ENCODE results near the gene PIK3CG. TPM values are rescaled to one million over a fixed set of nuclear protein-coding genes. Genes with fewer than 3 reads are reported as not detected.

PIK3CG gene
- total and polyA plus RNA-seq, 10 of the 15 experiments (the other 5 are each of a cell fraction or from before 2014, with no cell fraction given), result 0.79 to 7.6 (median 5.2) TPM

- TF ChIP-seq USF1 (IDR thresholded peaks at IDR 0.05; ENCODE audit: borderline replicate concordance, extremely low read length, insufficient read depth, low read depth, low read length) (no peak), PML (IDR thresholded peaks at IDR 0.05; ENCODE audit: low read length) (no peak), SP1 (IDR thresholded peaks at IDR 0.05; ENCODE audit: low read depth, low read length) (no peak), TCF3 (IDR thresholded peaks at IDR 0.05; ENCODE audit: borderline replicate concordance, insufficient read depth, low read depth, low read length) (no peak), KDM1A (IDR thresholded peaks at IDR 0.05; ENCODE audit: borderline replicate concordance) (no peak)
Observed at GRCh38 chr7:106844279-106844997, 20.6 kb upstream of the PIK3CG start (continued).

- Histone ChIP-seq H3K27ac (ENCODE audit: control insufficient read depth, insufficient read depth) (no peak overlapping the region), H3K4me1 (ENCODE audit: control insufficient read depth, insufficient read depth, low read length) (no peaks in the 10 kb centered on the region), H3K36me3 (ENCODE audit: control insufficient read depth in 2 of 2, insufficient read depth in 2 of 2, low read length in 1 of 2) (no peaks in the 10 kb centered on the region), H3K4me2 (ENCODE audit: control insufficient read depth, insufficient read depth) (no peak overlapping the region), H4K20me1 (ENCODE audit: control insufficient read depth, insufficient read depth) (no peaks in the 10 kb centered on the region), H3K9ac (ENCODE audit: control insufficient read depth, insufficient read depth, low read length) (no peak overlapping the region), H3K4me3 (no peak overlapping the region), H3K9me3 (replicated peaks; ENCODE audit: control insufficient read depth, insufficient read depth, low read length) (no peaks in the 10 kb centered on the region), H3K79me2 (ENCODE audit: control insufficient read depth, insufficient read depth, low read length) (no peaks in the 10 kb centered on the region), H3K27me3 (replicated peaks in 1 of 2; ENCODE audit: control insufficient read depth in 2 of 2, insufficient read depth in 2 of 2, low read length in 1 of 2) (peaks cover 0 to 2% of the 10 kb centered on the region in 2 experiments; a peak in 3 of 4 replicates), H2AFZ (ENCODE audit: control insufficient read depth, low read depth, low read length) (no peak overlapping the region)
- FAIRE-seq (no peak), DNase-seq (ENCODE audit: low read depth, low spot score) (no peak), ATAC-seq (no peak)
- TF ChIP-seq RB1 (IDR thresholded peaks at IDR 0.05; ENCODE audit: borderline replicate concordance) (no peak), RUNX3 (IDR thresholded peaks at IDR 0.05; ENCODE audit: low read length) (no peak), KLF5 (IDR thresholded peaks at IDR 0.05; ENCODE audit: partially characterized antibody) (no peak), ATF3 (IDR thresholded peaks at IDR 0.05; ENCODE audit: borderline replicate concordance, extremely low read depth, low read depth, low read length) (no peak), RAD21 (IDR thresholded peaks at IDR 0.05; ENCODE audit: insufficient read depth, low read depth, low read length) (no peak), SREBF1 (IDR thresholded peaks at IDR 0.05; ENCODE audit: low read length) (no peak), MYC (IDR thresholded peaks at IDR 0.05; ENCODE audit: insufficient read depth, insufficient read length, insufficient replicate concordance, low read length, severe bottlenecking) (no peak), ZNF24 (IDR thresholded peaks at IDR 0.05) (no peak), SUZ12 (IDR thresholded peaks at IDR 0.05; ENCODE audit: unreplicated experiment) (no peak), SPI1 (IDR thresholded peaks at IDR 0.05; ENCODE audit: borderline replicate concordance, insufficient read depth, low read depth, low read length) (no peak), BMI1 (IDR thresholded peaks at IDR 0.05; ENCODE audit: borderline replicate concordance) (no peak), PAX8 (IDR thresholded peaks at IDR 0.05) (no peak), IKZF2 (IDR thresholded peaks at IDR 0.05) (no peak), STAT3 (IDR thresholded peaks at IDR 0.05; ENCODE audit: low read depth, low read length) (no peak), MEF2A (IDR thresholded peaks at IDR 0.05; ENCODE audit: insufficient read depth, low read depth, low read length) (no peak), NFIC (IDR thresholded peaks at IDR 0.05; ENCODE audit: low read depth, low read length) (no peak), BACH1 (IDR thresholded peaks at IDR 0.05; ENCODE audit: borderline replicate concordance) (no peak), NR2F1 (conservative IDR thresholded peaks at IDR 0.05) (no peak), CBX3 (IDR thresholded peaks at IDR 0.05; ENCODE audit: borderline replicate concordance, low read depth) (no peak)
- ChIA-PET POLR2A (no interaction called here), SMC1A (ENCODE audit: uncharacterized antibody, unreplicated experiment) (interaction anchor here (1.0 to 1.7 kb wide), 4 partner anchors 17 to 301 kb away, joined by 3 to 5 read pairs (median 4); partner anchors contain the start of gene PIK3CG), RAD21 (ENCODE audit: unreplicated experiment) (interaction anchor here (0.8 kb wide), 1 partner anchor 16 kb away, joined by 3 read pairs; no protein-coding TSS in a partner anchor), CTCF (interaction anchor here (0.8 to 1.0 kb wide), 3 partner anchors 8 to 74 kb away, joined by 3 read pairs; no protein-coding TSS in a partner anchor)
- WGBS (ENCODE audit: insufficient coverage, insufficient replicate concordance, low lambda C conversion rate, missing lambda C conversion rate), result 26% methylated on average over 1 of the region's 1 CpG
- intact Hi-C loops (cut with micrococcal nuclease; ENCODE audit: unreplicated experiment), result no loop called here
- BruUV-seq (replicated peaks), result no TSS peak
- in situ Hi-C loops (cut with MboI), result no loop called here
Observed at GRCh38 chr7:106848049-106848448, 17.0 kb upstream of the PIK3CG start.
